Measurements from ENCODE around the gene FLYWCH2. TPM values are rescaled to one million over a fixed set of nuclear protein-coding genes. Genes with fewer than 3 reads are reported as not detected.

FLYWCH2 gene
- 73.0 and 87.7 TPM in 2 replicates for total RNA-seq

GRCh38 chr16:2882650-2883457 lies at the start of gene FLYWCH2:
TSS of gene FLYWCH2 (plus strand) at chr16:2883215. CDS start at chr16:2896450, 13,235 bp downstream.

GRCh38 chr16:2857451-2858244 lies 25.4 kb upstream of the FLYWCH2 start, which contains the start of gene PRSS22:
TSS of gene PRSS22 (minus strand) at chr16:2858170. CDS start at chr16:2858104, 66 bp downstream.

GRCh38 chr16:2911638-2912329 lies 28.8 kb downstream of the FLYWCH2 start, which contains the start of gene FLYWCH1:
TSS of gene FLYWCH1 (plus strand) at chr16:2911931. CDS start at chr16:2929686, 17,755 bp downstream.

Other genes starting within 250 kb of the FLYWCH2 start
- 86.3 and 87.8 TPM in 2 replicates for gene KCTD5, start 200.7 kb upstream of the FLYWCH2 start, total RNA-seq
- gene PRSS27, start 163.0 kb upstream of the FLYWCH2 start, total RNA-seq: 1.3 and 2.0 TPM in 2 replicates
- gene SRRM2, start 130.6 kb upstream of the FLYWCH2 start, total RNA-seq: 141 and 191 TPM in 2 replicates
- 364 and 485 TPM in 2 replicates for gene ELOB, start 105.9 kb upstream of the FLYWCH2 start, total RNA-seq
- not detected in 2 replicates for gene PRSS33, start 95.7 kb upstream of the FLYWCH2 start, total RNA-seq
- not detected in 2 replicates for gene PRSS41, start 84.7 kb upstream of the FLYWCH2 start, total RNA-seq
- gene PRSS21, start 66.0 kb upstream of the FLYWCH2 start, total RNA-seq: 0.25 and 1.6 TPM in 2 replicates
- 1.1 and 1.3 TPM in 2 replicates for gene ZG16B, start 52.9 kb upstream of the FLYWCH2 start, total RNA-seq
- gene PRSS22, start 25.0 kb upstream of the FLYWCH2 start, total RNA-seq: 1.1 TPM in 1 of 2 replicates, not detected in the other
- 46.4 and 54.1 TPM in 2 replicates for gene FLYWCH1, start 28.7 kb downstream of the FLYWCH2 start, total RNA-seq
- gene KREMEN2, start 81.1 kb downstream of the FLYWCH2 start, total RNA-seq: 0.81 and 4.9 TPM in 2 replicates
- 6.5 and 22.5 TPM in 2 replicates for gene PAQR4, start 86.1 kb downstream of the FLYWCH2 start, total RNA-seq
- gene PKMYT1, start 97.2 kb downstream of the FLYWCH2 start, total RNA-seq: 6.3 and 101 TPM in 2 replicates
- gene CLDN9, start 129.7 kb downstream of the FLYWCH2 start, total RNA-seq: under 0.01 TPM in 1 of 2 replicates, not detected in the other
- 31.8 and 63.8 TPM in 2 replicates for gene CLDN6, start 135.0 kb downstream of the FLYWCH2 start, total RNA-seq
- gene TNFRSF12A, start 137.2 kb downstream of the FLYWCH2 start, total RNA-seq: 630 and 760 TPM in 2 replicates
- gene HCFC1R1, start 140.7 kb downstream of the FLYWCH2 start, total RNA-seq: 61.8 and 378 TPM in 2 replicates
- 32.4 and 43.7 TPM in 2 replicates for gene THOC6, start 140.8 kb downstream of the FLYWCH2 start, total RNA-seq
- gene BICDL2, start 153.7 kb downstream of the FLYWCH2 start, total RNA-seq: not detected in 2 replicates
- gene MMP25, start 163.3 kb downstream of the FLYWCH2 start, total RNA-seq: under 0.01 and 0.13 TPM in 2 replicates
- gene IL32, start 182.4 kb downstream of the FLYWCH2 start, total RNA-seq: 128 and 172 TPM in 2 replicates
- not detected in 2 replicates for gene ZSCAN10, start 216.1 kb downstream of the FLYWCH2 start, total RNA-seq
- 15.8 and 25.9 TPM in 2 replicates for gene ZNF205, start 229.4 kb downstream of the FLYWCH2 start, total RNA-seq

Data from mesangial cell (primary cell).